NCI-H1048 (cell line): ENCODE measurements around the gene TVP23B.
"Not testable (repeated sequence)": the region's sequence is repeated elsewhere in the genome, so short reads cannot be mapped to it uniquely, and the experiment has no call there.

Experiments used
- DNase-seq: peaks from one replicate; lab custom pipeline; 2025; lab: John Stamatoyannopoulos, UW

Gene TVP23B

GRCh38 chr17:18791402-18791801, 10.4 kb downstream of the TVP23B start:
- not testable (repeated sequence) for DNase-seq

GRCh38 chr17:18794841-18795240, 13.9 kb downstream of the TVP23B start:
- not testable (repeated sequence) for DNase-seq

- not testable (repeated sequence) for DNase-seq
These were observed 15.9 kb downstream of the TVP23B start for GRCh38 chr17:18796887-18797286.

GRCh38 chr17:18803458-18804245, 22.7 kb downstream of the TVP23B start:
- not testable (repeated sequence) for DNase-seq

- not testable (repeated sequence) for DNase-seq
These were observed 34.9 kb downstream of the TVP23B start for GRCh38 chr17:18815924-18816323.

- DNase-seq = peak; percentile 25
These were observed 35.7 kb downstream of the TVP23B start for GRCh38 chr17:18816489-18817371.

- DNase-seq = not testable (repeated sequence)
These were observed 40.4 kb downstream of the TVP23B start for GRCh38 chr17:18821430-18821829.

- DNase-seq = not testable (repeated sequence)
These were observed 46.6 kb downstream of the TVP23B start for GRCh38 chr17:18827613-18828012.

GRCh38 chr17:18848501-18848900, 67.5 kb downstream of the TVP23B start:
- DNase-seq = no peak

GRCh38 chr17:18850679-18851078, 69.7 kb downstream of the TVP23B start:
- no peak for DNase-seq

GRCh38 chr17:18851201-18851600, 70.2 kb downstream of the TVP23B start:
- no peak for DNase-seq

- no peak for DNase-seq
These were observed 74.0 kb downstream of the TVP23B start for GRCh38 chr17:18854956-18855355.

- peak; percentile 91 for DNase-seq
These were observed 75.0 kb downstream of the TVP23B start for GRCh38 chr17:18855831-18856569.
